ENCODE results near the gene PIK3R2.
"Not testable (repeated sequence)": the region's sequence is repeated elsewhere in the genome, so short reads cannot be mapped to it uniquely, and the experiment has no call there.

PIK3R2 gene

DNA sequence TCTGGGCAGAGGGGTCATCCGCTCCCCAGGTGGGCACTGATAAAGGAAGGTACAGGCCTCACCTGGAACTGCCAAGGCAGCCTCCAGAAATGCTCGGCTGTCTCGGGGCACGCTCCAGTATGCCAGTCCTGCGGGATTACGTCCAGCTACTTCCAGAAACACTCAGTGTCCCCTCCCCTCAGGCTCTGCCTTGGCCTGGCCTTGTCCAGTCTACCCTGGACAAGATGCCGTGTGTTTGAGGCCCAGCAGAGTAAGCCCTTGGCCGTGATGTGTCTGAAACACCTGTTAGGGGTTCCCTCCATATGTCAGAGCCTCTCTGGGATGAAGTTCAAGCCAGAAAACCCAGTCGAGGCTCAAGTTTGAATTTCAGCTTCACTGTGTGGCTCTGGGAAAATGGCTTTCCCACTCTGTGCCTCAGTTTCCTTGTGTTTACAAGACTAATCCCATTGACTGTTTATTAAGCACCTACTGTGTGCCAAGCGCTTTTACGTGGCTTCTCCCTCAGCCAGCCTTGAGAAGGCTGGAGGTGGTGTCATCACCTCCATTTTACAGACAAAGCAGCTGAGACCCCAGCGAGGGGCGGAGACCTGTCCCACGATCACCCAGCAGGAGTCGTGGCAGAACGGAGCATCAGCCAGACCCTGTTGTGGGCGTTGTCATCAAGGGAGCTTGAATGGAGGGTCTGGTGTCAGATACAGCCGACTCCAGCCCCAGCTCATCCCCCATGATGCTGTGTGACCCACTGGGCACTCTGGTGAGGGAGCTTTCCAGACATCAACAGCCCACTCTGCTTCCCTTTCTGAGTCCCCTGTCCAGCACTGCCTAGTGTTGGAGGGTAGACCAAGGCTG lies 2.0 kb upstream of the PIK3R2 start:
- FAIRE-seq (no peak), DNase-seq (ENCODE audit: insufficient read length, low spot score) (no peak)

DNA sequence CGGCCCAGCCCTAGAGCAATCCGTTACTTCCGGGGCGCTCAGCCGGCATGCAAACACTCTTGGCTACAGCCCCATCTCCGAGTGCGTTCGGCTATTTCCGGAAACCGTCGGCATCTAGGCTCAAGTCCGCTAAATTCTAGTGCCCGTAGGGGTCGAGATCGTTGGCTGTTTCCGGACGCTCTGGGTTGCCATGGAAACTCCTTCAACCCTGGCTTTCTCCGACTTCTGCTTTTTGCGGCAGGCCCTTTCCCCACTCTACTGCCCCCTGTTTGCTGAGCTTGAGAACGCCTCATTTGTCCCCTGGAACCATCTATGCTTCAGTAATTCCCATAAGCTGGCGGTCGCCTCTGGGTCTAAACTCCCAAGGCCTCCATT lies 534 bp upstream of the PIK3R2 start:
- DNase-seq (ENCODE audit: insufficient read length, low spot score), result peak; percentile 100
- FAIRE-seq, result no peak

DNA sequence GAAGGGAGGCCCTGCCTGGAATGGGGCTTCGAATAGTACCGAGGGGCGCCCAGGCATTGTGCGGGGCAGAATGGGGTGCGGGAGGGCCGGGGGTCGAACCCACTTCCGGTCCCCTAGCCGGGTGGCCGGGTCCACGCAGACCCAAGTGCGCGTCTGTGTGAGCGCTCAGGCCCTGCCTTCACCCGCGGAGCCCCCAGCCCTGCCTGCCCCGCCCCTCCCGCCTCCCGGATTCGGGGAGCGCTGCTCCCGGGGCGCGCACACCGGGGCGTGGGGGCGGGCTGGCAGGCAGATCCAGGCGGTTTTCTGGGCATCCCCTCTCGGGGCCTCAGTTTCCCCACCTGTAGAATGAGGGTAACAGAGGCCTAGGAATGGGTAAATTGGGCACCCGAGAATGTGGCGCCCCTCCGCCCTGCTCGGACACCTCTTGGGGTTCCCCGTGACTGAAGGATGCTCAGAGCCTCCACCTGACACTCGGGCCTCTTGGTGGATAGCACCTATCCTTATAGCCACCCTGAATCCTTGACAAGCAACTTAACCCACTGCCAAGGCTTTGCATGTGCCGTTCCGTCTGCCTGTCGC lies 682 bp downstream of the PIK3R2 start:
- FAIRE-seq (no peak), DNase-seq (ENCODE audit: insufficient read length, low spot score) (no peak)

DNA sequence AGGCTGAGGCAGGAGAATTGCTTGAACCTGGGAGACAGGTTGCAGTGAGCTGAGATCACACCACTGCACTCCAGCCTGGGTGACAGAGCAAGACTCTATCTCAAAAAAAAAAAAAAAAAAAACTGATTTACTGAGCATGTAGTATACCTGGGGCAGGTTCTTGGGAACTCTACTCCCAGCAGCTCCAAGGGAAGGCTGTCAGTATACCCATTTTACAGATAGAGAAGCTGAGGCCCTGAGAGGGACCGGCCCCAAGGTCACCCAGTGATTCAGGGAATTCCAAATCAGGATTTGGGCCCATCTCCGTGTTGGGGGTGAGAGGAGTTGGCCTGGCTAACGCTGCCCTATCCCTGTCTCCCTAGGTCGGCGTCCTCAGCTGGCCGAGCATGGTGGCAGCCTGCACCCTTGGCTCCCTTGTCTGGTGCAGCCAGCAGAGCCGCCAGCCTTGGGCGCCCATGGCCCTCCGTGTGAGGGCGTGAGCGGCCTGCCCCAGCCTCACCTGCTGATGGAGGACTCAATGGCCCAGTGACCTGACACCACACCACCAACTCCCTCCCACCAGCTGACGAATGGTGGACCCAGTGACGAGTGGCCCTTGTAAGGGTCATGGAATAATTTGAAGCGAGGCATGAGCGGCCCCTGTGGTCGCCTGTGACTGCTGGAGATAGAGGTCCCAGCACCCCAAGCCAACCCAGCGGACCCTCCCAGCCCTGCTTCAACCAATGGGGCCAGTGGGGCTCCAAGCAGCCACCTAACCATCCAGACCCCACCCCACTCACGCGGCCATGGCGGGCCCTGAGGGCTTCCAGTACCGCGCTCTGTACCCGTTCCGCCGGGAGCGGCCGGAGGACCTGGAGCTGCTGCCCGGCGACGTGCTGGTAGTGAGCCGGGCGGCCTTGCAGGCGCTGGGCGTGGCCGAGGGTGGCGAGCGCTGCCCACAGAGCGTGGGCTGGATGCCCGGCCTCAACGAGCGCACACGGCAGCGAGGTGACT lies 2.4 kb downstream of the PIK3R2 start:
- DNase-seq (ENCODE audit: insufficient read length, low spot score) (no peak), FAIRE-seq (no peak)

DNA sequence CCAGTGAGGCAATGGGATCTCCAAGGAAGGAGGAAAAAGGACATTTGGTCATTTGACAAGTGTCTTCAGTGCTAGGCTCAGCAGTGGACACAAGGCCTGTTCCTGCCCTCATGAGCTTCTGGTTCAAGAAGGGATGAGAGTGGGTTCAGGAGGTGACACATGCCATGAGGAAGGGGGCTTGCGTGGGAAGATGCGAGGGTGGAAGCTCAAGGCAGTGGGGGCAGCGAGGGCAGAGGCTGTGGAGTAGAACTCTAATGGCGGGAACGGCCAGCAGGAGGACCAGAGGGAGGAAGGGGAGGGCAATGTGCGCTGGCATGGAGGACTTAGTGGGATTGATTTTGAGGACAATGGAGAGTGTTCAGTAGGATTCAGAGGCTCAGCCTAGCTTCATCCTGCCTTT lies 3.3 kb downstream of the PIK3R2 start:
- FAIRE-seq (no peak), DNase-seq (ENCODE audit: insufficient read length, low spot score) (no peak)

DNA sequence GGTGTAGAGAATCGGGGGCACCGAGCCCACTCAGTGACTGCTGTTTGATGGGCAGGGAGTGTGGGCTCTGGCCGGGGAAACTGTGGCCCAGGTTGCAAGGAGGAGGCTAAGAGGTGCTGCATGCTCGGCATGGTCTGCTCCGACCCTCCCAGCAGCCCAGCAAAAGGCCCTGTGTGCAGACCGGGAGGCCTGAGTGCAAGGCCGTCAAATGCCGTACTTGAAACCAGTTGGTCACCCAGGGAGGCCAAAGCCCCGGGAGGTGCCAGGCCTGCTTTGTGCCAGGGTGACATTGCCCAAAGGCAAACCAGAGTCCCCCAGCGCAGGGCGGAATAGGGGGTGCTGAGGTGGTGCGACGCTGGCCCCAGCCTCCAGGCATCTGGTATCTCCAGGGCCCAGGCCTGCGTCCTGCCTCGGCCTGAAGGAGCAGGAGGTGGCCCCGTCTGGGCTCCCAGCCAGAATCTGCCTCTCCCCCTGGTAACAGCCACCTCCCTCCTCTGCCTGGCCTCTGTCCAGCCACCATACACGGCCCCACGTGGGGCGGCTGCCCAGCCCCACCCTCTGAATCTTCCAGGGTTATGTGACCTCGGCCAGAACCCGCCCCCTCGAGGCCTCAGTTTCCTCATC lies 4.0 kb downstream of the PIK3R2 start:
- FAIRE-seq (no peak), DNase-seq (ENCODE audit: insufficient read length, low spot score) (no peak)

DNA sequence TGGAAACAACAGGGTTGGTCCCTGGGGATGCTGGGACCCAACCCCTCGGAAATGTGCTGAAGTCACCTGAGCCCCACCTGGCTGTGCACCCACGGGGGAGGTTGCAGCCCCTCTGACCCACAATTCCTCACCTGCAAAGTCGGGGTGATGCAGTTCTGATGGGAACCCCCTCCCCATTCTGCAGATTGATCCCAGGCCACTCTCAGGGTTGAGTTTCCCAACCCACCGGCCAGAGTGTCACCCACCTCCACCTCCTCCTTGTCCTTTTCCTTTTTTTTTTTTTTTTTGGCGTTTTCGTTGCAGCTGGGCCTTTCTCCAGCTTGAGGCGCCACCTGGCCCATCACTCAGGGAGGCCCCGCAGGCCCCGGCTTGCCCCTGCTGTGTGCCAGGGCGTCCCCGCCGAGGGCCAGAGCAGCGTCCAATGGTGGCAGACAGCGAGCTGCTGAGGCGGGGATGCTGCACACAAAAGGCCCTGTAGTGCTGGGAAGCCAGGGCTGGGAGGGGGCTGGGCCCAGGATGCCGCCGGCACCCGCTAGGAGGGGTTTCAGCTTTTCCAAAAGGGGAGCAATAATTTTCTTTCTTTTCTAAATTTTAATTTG lies 4.6 kb downstream of the PIK3R2 start:
- FAIRE-seq (no peak), DNase-seq (ENCODE audit: insufficient read length, low spot score) (no peak)

DNA sequence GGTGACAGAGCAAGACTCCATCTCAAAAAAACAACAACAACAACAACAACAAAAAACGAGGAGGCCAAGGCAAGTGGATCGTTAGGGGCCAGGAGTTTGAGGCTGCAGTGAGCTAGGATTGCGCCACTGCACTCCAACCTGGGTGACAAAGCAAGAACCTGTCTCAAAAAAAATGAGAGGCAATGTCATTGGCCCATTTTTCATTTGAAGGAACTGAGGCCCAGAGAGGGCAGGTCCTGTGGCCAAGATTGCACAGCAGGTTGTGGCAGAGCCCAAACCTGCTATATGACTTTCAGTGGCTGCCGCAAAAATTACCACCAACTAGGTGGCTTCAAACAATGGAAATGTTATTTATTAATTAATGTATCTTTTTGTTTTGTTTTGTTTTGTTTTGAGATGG lies 5.5 kb downstream of the PIK3R2 start:
- DNase-seq (ENCODE audit: insufficient read length, low spot score), result no peak
- no peak for FAIRE-seq

DNA sequence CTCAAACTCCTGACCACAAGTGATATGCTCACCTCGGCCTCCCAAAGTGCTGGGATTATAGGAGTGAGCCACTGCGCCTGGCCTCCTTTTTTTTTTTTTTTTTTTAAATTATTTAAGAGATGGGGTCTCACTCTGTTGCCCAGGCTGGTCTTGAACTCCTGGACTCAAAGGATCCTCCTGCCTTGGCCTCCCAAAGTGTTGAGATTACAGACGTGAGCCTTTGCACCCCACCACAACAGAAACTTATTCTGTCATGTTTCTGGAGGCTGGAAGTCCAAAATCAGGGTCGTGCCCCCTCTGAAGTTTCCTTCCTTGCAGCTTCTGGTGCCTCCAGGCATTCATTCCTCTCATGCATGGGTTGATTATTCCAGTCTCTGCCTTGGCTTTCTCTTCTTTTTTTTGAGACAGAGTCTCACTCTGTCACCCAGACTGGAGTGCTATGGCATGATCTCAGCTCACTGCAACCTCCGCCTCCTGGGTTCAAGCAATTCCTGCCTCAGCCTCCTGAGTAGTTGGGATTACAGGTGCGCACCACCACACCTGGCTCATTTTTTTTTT lies 6.2 kb downstream of the PIK3R2 start:
- DNase-seq (ENCODE audit: insufficient read length, low spot score); FAIRE-seq: not testable (repeated sequence)

DNA sequence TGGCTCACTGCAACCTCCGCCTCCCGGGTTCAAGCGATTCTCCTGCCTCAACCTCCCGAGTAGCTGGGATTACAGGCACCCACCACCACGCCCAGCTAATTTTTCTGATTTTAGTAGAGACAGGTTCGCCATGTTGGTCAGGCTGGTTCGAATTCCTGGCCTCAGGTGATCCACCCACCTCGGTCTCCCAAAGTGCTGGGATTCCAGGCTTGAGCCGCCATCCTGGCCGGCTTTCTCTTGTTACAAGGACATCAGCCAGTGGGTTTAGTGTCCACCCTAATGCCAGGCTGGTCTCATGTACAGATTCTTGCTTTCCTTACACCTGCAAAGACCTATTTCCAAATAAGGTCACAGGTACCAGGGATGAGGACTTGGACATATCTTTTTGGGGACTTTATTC lies 6.8 kb downstream of the PIK3R2 start:
- FAIRE-seq, result no peak
- DNase-seq (ENCODE audit: insufficient read length, low spot score), result no peak

DNA sequence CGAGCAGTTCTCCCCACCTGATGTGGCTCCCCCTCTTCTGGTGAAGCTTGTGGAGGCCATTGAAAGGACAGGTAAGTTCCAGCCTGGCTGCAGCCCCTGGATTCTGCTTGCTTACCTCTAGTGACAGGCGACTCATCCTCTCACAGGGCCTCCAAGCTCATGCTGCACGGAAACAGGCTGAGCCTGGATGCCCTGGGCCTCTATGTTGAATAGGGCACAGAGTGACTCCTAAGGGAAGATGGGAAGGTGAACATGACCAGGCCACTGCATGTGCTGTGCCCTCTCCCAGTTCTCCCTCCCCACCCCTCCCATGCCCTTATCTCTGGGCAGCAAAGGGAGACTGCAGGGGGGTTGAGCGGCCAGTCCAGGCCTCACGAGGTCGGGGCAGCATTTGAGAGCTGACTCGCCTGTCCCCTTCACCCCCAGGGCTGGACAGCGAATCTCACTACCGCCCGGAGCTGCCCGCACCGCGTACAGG lies 7.6 kb downstream of the PIK3R2 start:
- no peak for FAIRE-seq
- no peak for DNase-seq (ENCODE audit: insufficient read length, low spot score)

DNA sequence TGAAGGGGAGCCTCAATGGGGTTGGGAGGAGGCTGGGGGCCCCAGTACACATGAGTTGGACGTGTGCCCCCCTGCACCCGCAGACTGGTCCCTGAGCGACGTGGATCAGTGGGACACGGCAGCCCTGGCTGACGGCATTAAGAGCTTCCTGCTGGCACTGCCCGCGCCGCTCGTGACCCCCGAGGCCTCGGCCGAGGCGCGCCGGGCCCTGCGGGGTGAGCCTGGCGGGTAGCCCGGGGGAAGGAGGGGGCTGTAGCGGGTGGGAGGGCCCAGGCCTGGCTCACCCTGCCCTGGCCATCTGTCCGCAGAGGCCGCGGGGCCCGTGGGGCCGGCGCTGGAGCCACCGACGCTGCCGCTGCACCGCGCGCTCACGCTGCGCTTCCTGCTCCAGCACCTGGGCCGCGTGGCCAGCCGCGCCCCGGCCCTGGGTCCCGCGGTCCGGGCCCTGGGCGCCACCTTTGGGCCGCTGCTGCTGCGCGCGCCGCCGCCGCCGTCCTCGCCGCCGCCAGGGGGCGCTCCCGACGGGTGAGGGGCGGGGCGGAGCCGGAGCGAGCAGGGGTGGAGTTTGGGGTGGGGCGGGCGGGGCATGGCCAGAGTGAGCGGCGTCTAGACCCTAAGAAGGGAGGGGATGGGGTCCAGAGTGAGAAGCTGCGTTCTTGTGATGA lies 8.1 kb downstream of the PIK3R2 start:
- DNase-seq (ENCODE audit: insufficient read length, low spot score) (peak; percentile 96), FAIRE-seq (peak; percentile 70)

DNA sequence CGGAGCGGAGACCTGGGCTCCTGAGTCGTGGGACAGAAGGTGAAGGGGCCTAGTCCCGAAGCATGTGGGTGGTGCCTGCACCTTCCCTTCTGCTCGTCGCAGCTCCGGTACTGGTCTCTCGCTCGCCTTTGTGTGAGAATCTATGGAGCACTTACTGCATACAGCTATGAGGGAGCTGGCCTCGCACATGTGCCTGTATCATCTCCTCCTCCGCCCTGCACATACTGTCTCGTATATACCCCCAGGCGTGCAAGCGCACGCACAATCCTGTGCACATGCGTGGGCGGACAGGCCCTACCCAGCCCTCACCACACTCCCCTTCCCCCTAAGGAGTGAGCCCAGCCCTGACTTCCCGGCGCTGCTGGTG lies 8.7 kb downstream of the PIK3R2 start:
- FAIRE-seq, result no peak
- DNase-seq (ENCODE audit: insufficient read length, low spot score), result no peak

DNA sequence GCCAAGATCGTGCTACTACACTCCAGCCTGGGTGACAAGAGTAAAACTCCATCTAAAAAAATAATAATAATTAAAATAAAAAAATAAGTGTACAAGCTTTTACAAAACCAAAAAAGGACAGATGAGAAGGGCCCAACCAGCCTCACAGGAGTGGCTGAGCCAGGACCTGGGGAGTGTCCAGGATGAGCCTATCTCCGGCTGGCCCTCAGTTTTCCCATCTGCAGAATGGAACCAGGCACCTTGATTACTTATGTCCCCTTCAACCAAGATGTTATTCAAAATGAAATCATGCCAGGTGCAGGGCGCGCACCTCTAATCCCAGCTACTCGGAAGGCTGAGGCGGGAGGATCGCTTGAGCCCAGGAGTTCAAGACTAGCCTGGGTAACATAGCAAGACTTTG lies 11.1 kb downstream of the PIK3R2 start:
- FAIRE-seq (no peak), DNase-seq (ENCODE audit: insufficient read length, low spot score) (no peak)

DNA sequence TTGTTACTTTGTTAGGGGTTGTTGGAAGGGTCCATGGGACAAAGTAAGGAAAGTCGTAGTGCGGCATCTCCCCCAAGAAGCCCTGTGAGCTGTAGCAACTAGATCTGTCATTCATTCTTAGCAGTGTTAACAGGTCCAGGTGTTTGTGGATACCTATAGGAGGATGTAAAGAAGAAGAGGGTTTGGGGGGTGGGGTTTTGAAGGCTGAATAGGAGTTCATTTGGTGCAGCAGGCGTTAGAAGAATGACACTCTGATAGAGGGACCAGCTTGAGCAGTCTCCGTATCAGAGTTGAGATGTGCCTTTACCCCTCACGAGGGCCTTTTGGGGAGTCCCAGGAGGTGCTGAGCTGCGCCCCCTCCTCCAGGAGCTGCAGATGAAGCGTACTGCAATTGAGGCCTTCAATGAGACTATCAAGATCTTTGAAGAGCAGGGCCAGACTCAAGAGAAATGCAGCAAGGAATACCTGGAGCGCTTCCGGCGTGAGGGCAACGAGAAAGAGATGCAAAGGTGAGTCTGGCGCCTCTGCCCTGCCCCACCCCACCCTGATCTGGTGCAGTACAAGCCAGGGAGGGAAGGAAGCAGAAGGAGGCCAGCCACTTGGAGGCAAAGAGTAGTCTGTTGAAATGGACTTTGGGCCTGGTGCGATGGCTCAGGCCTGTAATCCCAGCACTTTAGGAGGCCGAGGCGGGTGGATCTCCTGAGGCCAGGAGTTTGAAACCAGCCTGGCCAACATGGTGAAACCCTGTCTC lies 13.0 kb downstream of the PIK3R2 start:
- FAIRE-seq (no peak), DNase-seq (ENCODE audit: insufficient read length, low spot score) (no peak)

DNA sequence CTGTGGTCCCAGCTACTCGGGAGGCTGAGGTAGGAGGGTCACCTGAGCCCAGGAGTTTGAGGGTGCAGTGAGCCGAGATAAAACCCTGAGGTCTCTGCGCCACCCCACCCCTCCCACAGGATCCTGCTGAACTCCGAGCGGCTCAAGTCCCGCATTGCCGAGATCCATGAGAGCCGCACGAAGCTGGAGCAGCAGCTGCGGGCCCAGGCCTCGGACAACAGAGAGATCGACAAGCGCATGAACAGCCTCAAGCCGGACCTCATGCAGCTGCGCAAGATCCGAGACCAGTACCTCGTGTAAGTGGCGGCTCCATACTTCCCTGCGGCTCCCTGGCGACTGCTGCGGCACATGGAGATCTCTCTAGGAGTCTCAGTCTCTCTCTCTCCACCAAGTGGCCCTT lies 14.0 kb downstream of the PIK3R2 start:
- DNase-seq (ENCODE audit: insufficient read length, low spot score) (no peak), FAIRE-seq (no peak)

DNA sequence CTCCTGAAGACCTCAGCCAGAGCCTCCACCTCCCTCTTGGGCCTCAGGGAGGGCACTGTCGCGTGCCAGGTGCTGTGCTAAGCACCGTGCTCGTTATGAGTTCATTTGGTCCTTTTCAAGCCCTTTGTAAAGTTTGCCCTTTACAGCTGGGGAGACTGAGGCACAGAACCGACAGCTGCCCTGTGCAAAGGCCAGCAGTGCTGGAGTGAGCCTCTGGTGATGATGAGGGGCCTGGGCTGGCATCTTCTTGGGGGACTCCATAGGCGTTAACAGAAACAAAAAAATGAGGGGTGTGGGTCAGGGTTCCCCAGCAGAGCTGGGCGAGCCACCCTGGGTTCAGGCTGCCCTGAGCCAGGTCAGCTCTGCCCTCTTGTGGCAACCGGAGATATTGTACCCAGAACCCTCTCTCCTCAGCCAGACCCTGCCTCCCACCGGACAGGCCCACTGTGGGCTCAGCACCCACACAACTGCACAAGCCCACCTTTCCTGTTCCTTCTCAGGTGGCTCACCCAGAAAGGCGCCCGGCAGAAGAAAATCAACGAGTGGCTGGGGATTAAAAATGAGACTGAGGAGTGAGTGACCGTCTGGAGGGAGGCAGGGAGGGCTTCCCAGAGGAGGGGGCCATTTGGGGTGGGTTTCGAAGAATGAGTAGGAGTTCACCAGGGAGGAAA lies 15.1 kb downstream of the PIK3R2 start:
- DNase-seq (ENCODE audit: insufficient read length, low spot score) (peak; percentile 95), FAIRE-seq (peak; percentile 81)

DNA sequence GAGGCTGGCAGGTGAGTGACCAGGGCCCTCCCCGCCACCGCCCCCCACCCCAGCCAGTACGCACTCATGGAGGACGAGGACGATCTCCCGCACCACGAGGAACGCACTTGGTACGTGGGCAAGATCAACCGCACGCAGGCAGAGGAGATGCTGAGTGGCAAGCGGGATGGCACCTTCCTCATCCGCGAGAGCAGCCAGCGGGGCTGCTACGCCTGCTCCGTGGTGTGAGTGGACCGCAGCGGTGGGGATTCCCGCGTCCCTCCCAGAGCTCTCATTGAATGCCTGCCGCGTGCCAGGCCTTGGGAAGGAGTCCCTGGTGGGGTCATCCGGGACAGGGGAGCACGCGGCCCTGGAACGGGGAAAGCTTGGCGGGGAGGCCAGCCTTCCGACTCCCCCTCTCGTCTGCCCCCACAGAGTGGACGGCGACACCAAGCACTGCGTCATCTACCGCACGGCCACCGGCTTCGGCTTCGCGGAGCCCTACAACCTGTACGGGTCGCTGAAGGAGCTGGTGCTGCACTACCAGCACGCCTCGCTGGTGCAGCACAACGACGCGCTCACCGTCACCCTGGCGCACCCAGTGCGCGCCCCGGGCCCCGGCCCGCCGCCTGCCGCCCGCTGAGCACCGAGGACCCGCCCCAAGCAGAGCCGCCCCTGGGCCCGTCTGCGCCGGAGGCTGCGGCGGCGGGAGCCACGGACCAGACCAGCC lies 15.9 kb downstream of the PIK3R2 start:
- DNase-seq (ENCODE audit: insufficient read length, low spot score) (no peak), FAIRE-seq (no peak)
